DOHH2 (cell line): ENCODE results near the gene SGO1.

ENCODE experiments used
- EZH2phosphoT487 ChIP-seq: fragments of 200-600 bp; sonication (generic); IDR thresholded peaks from 2 replicates; pipeline ENCODE4 v1.6.1; 2017; ENCODE audit warnings: borderline replicate concordance, mild to moderate bottlenecking, antibody characterized with exemption, low read length, moderate library complexity, mixed read lengths
- TF ChIP-seq, protein P1 (sequence below): fragments of 200-600 bp; sonication (generic); IDR thresholded peaks from one replicate; pipeline ENCODE4 v1.5.1; 2014; ENCODE audit warnings: antibody characterized with exemption, mild to moderate bottlenecking, low read depth, low read length; ENCODE audit not compliant: poor library complexity, severe bottlenecking

- TF ChIP-seq, protein P1, sequence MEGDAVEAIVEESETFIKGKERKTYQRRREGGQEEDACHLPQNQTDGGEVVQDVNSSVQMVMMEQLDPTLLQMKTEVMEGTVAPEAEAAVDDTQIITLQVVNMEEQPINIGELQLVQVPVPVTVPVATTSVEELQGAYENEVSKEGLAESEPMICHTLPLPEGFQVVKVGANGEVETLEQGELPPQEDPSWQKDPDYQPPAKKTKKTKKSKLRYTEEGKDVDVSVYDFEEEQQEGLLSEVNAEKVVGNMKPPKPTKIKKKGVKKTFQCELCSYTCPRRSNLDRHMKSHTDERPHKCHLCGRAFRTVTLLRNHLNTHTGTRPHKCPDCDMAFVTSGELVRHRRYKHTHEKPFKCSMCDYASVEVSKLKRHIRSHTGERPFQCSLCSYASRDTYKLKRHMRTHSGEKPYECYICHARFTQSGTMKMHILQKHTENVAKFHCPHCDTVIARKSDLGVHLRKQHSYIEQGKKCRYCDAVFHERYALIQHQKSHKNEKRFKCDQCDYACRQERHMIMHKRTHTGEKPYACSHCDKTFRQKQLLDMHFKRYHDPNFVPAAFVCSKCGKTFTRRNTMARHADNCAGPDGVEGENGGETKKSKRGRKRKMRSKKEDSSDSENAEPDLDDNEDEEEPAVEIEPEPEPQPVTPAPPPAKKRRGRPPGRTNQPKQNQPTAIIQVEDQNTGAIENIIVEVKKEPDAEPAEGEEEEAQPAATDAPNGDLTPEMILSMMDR, result no peak
- no peak for TF ChIP-seq EZH2phosphoT487
Observed at GRCh38 chr3:20154078-20154477, 31.9 kb downstream of the SGO1 start.
